DMS114 treated with DMSO at 0.1 percent for 48 hours (cell line): ENCODE measurements around the gene PRKCI.
"Not testable (repeated sequence)": the region's sequence is repeated elsewhere in the genome, so short reads cannot be mapped to it uniquely, and the experiment has no call there.

Experiments used
- DNase-seq: peaks from one replicate; lab custom pipeline; 2025; ENCODE audit not compliant: unreplicated experiment; lab: John Stamatoyannopoulos, UW

PRKCI gene

GRCh38 chr3:170278627-170279026, 56.4 kb downstream of the PRKCI start:
- no peak for DNase-seq

- DNase-seq, result no peak
Observed at GRCh38 chr3:170290194-170290593, 68.0 kb downstream of the PRKCI start.

GRCh38 chr3:170295586-170295985, 73.4 kb downstream of the PRKCI start:
- no peak for DNase-seq

GRCh38 chr3:170296703-170297102, 74.5 kb downstream of the PRKCI start:
- no peak for DNase-seq

- no peak for DNase-seq
Observed at GRCh38 chr3:170301405-170301804, 79.2 kb downstream of the PRKCI start.

GRCh38 chr3:170302008-170302407, 79.8 kb downstream of the PRKCI start:
- no peak for DNase-seq

- no peak for DNase-seq
Observed at GRCh38 chr3:170306015-170306414, 83.8 kb downstream of the PRKCI start.

GRCh38 chr3:170307671-170308405, 85.6 kb downstream of the PRKCI start:
- no peak for DNase-seq

- no peak for DNase-seq
Observed at GRCh38 chr3:170309046-170309445, 86.8 kb downstream of the PRKCI start.

- no peak for DNase-seq
Observed at GRCh38 chr3:170317954-170318353, 95.7 kb downstream of the PRKCI start.

- no peak for DNase-seq
Observed at GRCh38 chr3:170320461-170321121, 98.4 kb downstream of the PRKCI start.

- no peak for DNase-seq
Observed at GRCh38 chr3:170321321-170322034, 99.3 kb downstream of the PRKCI start.

GRCh38 chr3:170322566-170323269, 100.5 kb downstream of the PRKCI start:
- DNase-seq, result no peak

- no peak for DNase-seq
Observed at GRCh38 chr3:170323331-170323730, 101.1 kb downstream of the PRKCI start.

- DNase-seq, result no peak
Observed at GRCh38 chr3:170324962-170325361, 102.7 kb downstream of the PRKCI start.

GRCh38 chr3:170327040-170327808, 105.0 kb downstream of the PRKCI start:
- DNase-seq, result no peak

GRCh38 chr3:170327868-170328548, 105.8 kb downstream of the PRKCI start:
- DNase-seq, result not testable (repeated sequence)

- DNase-seq, result no peak
Observed at GRCh38 chr3:170330366-170330765, 108.1 kb downstream of the PRKCI start.

- DNase-seq, result no peak
Observed at GRCh38 chr3:170331143-170331542, 108.9 kb downstream of the PRKCI start.

- no peak for DNase-seq
Observed at GRCh38 chr3:170337420-170337819, 115.2 kb downstream of the PRKCI start.
